Kidney (tissue), 14 donors: ENCODE measurements around the gene RNF213. TPM values are rescaled to one million over a fixed set of nuclear protein-coding genes. Genes with fewer than 3 reads are reported as not detected.

ENCODE experiments used
- DNase-seq, 5 donors: peaks; one replicate each; pipeline ENCODE4 v3.0.0-alpha.2; 2013 to 2020
- FAIRE-seq: peaks from 2 replicates; lab custom pipeline; 2012; peaks lifted over from hg19 to GRCh38; lab: Jason Lieb, UNC
- H3K27ac ChIP-seq, 2 donors: one replicate each; pipeline ENCODE4 v1.7.0; 2013; ENCODE audit warnings: low read depth in 2 of 2, low read length in 2 of 2, inconsistent platforms in 1 of 2
- H3K27me3 ChIP-seq: one replicate; pipeline ENCODE4 v1.7.1; 2013; ENCODE audit warnings: low read length, inconsistent platforms; ENCODE audit not compliant: control insufficient read depth, insufficient read depth
- H3K36me3 ChIP-seq, 3 donors: one replicate each; pipeline versions ENCODE4 v1.7.0 to v1.7.1; 2013; ENCODE audit warnings: low read length in 3 of 3, control low read depth in 1 of 3, inconsistent platforms in 1 of 3; ENCODE audit not compliant: insufficient read depth in 3 of 3, control insufficient read depth in 2 of 3
- H3K4me1 ChIP-seq, 3 donors: one replicate each; pipeline versions ENCODE4 v1.7.0 to v1.7.1; 2013; ENCODE audit warnings: low read length in 3 of 3, inconsistent platforms in 1 of 3, low read depth in 1 of 3; ENCODE audit not compliant: control insufficient read depth in 2 of 3, insufficient read depth in 2 of 3
- H3K4me3 ChIP-seq, 3 donors: one replicate each; pipeline versions ENCODE4 v1.7.0 to v1.8.1; 2013; ENCODE audit warnings: low read length in 3 of 3, control low read depth in 1 of 3, inconsistent platforms in 1 of 3
- H3K9ac ChIP-seq, 3 donors: one replicate each; pipeline versions ENCODE4 v1.7.0 to v1.7.1; 2013; ENCODE audit warnings: low read length in 3 of 3, control low read depth in 1 of 3, inconsistent platforms in 1 of 3
- H3K9me3 ChIP-seq, 3 donors: one replicate each; pipeline versions ENCODE4 v1.7.0 to v1.7.1; 2013; ENCODE audit warnings: low read length in 3 of 3, control low read depth in 1 of 3, inconsistent platforms in 1 of 3; ENCODE audit not compliant: control insufficient read depth in 2 of 3, insufficient read depth in 1 of 3
- CTCF ChIP-seq: IDR thresholded peaks from 3 replicates; pipeline ENCODE4 v1.5.1; 2012; ENCODE audit warnings: mild to moderate bottlenecking, moderate library complexity, borderline replicate concordance; ENCODE audit not compliant: insufficient read depth; ENCODE audit errors: extremely low read depth
- intact Hi-C: fragments of 100-400 bp; cut with DNase I; formaldehyde crosslinking; loops from one replicate; pipeline ENCODE4 v1.11.1; 2022
- polyA plus RNA-seq: library from polyadenylated mRNA; stranded (reverse); fragments of 350-450 nt; fragmentation: Illumina TruSeq; extraction: RNeasy Lipid Tissue Mini Kit (QIAGEN cat#74804); gene quantifications from one replicate; pipeline ENCODE4 v1.2.3, GENCODE V29; 2014; ENCODE audit warnings: low read depth, low replicate concordance; ENCODE audit not compliant: insufficient read depth
- total RNA-seq: library from RNA; stranded (reverse); fragmentation: NEBNext Ultra II Directional; extraction: Animal tissue kit (Norgen Biotek cat#: 25700); gene quantifications from one replicate; pipeline ENCODE4 v1.2.1, GENCODE V29; 2021
- donor health status: control.
- donor health status: control.
- donor health status: control.
- donor health status: control.
- donor health status: control.
- donor health status: DM: yes; HTN: yes; CAD: no.
- donor health status: Normal renal cell carcinoma (clear cell type).

RNF213 gene
- total and polyA plus RNA-seq, 2 donors from 2014 or later = 43.4 to 276 TPM

- no peak for FAIRE-seq
- Histone ChIP-seq H3K9me3 (no peaks in the 10 kb centered on the region), H3K27ac (peak overlapping the region; percentile 76 to 92), H3K27me3 (no peaks in the 10 kb centered on the region), H3K9ac (peak overlapping the region in 2 of 3 donors; percentile 55), H3K4me1 (peaks cover 0 to 31% (median 26%) of the 10 kb centered on the region in 3 donors), H3K4me3 (peak overlapping the region; percentile 32 to 53 (median 33)), H3K36me3 (no peaks in the 10 kb centered on the region)
- TF ChIP-seq CTCF = peak; percentile 2
- intact Hi-C loops = no loop called here
- DNase-seq = peak; percentile 84 to 95 (median 88)
Observed at GRCh38 chr17:80260069-80260535, 550 bp upstream of the RNF213 start.

- H3K4me1 ChIP-seq = peaks cover 0 to 31% (median 22%) of the 10 kb centered on the region in 3 donors
- H3K27me3 ChIP-seq = no peaks in the 10 kb centered on the region
- no peak for TF ChIP-seq CTCF
- H3K9me3 ChIP-seq = no peaks in the 10 kb centered on the region
- peak overlapping the region; percentile 97 to 98 for H3K27ac ChIP-seq
- intact Hi-C loops = no loop called here
- FAIRE-seq (no peak), DNase-seq (peak in 4 of 5 donors; percentile 55 to 85 (median 72))
- H3K9ac ChIP-seq = peak overlapping the region; percentile 49 to 82 (median 81)
- H3K4me3 ChIP-seq = peak overlapping the region; percentile 60 to 88 (median 85)
- peaks cover 0 to 2% (median 0%) of the 10 kb centered on the region in 3 donors for H3K36me3 ChIP-seq
Observed at GRCh38 chr17:80261159-80261894, 675 bp downstream of the RNF213 start.

GRCh38 chr17:80261895-80262279 lies 1.2 kb downstream of the RNF213 start:
- Histone ChIP-seq H3K9me3 (no peaks in the 10 kb centered on the region), H3K9ac (peak overlapping the region in 1 of 3 donors; percentile 81), H3K36me3 (peaks cover 0 to 2% (median 0%) of the 10 kb centered on the region in 3 donors), H3K4me3 (peak overlapping the region in 2 of 3 donors; percentile 85 to 88), H3K4me1 (peaks cover 0 to 31% (median 22%) of the 10 kb centered on the region in 3 donors), H3K27ac (peak overlapping the region; percentile 97 to 98), H3K27me3 (no peaks in the 10 kb centered on the region)
- intact Hi-C loops = no loop called here
- no peak for DNase-seq
- FAIRE-seq = no peak
- TF ChIP-seq CTCF = no peak
